GM18868 (cell line): Measurements from ENCODE around the gene CACNA2D4.
"Not testable (repeated sequence)": the region's sequence is repeated elsewhere in the genome, so short reads cannot be mapped to it uniquely, and the experiment has no call there.

Experiments used
- ATAC-seq: cut with Tn5 transposase; IDR thresholded peaks from one replicate; pipeline ENCODE4 v1.9.1; 2021; ENCODE audit warnings: mild to moderate bottlenecking, moderate library complexity; ENCODE audit not compliant: unreplicated experiment

The CACNA2D4 gene

GRCh38 chr12:1820896-1821291, 97.6 kb downstream of the CACNA2D4 start:
- ATAC-seq: no peak

GRCh38 chr12:1820191-1820895, 98.1 kb downstream of the CACNA2D4 start, which contains the start of gene LRTM2:
Gene LRTM2, plus strand, starts transcription at chr12:1820565. Its CDS starts 7,584 bp downstream, at chr12:1828149.
- ATAC-seq: no peak

- ATAC-seq: no peak
These were observed 98.9 kb downstream of the CACNA2D4 start for GRCh38 chr12:1819571-1819970.

GRCh38 chr12:1819050-1819449, 99.4 kb downstream of the CACNA2D4 start:
- ATAC-seq: no peak

- ATAC-seq: not testable (repeated sequence)
These were observed 100.5 kb downstream of the CACNA2D4 start for GRCh38 chr12:1817928-1818327.

GRCh38 chr12:1816730-1817348, 101.6 kb downstream of the CACNA2D4 start:
- ATAC-seq: no peak

GRCh38 chr12:1815814-1816729, 102.4 kb downstream of the CACNA2D4 start:
- ATAC-seq: no peak

GRCh38 chr12:1815108-1815507, 103.3 kb downstream of the CACNA2D4 start:
- ATAC-seq: no peak

- ATAC-seq: no peak
These were observed 104.2 kb downstream of the CACNA2D4 start for GRCh38 chr12:1814266-1814665.

- ATAC-seq: no peak
These were observed 105.7 kb downstream of the CACNA2D4 start for GRCh38 chr12:1812650-1813302.

- no peak for ATAC-seq
These were observed 106.5 kb downstream of the CACNA2D4 start for GRCh38 chr12:1811948-1812291.

GRCh38 chr12:1811281-1811947, 107.0 kb downstream of the CACNA2D4 start:
- no peak for ATAC-seq

GRCh38 chr12:1810931-1811280, 107.5 kb downstream of the CACNA2D4 start:
- no peak for ATAC-seq

GRCh38 chr12:1810201-1810930, 108.1 kb downstream of the CACNA2D4 start:
- no peak for ATAC-seq

- no peak for ATAC-seq
These were observed 108.8 kb downstream of the CACNA2D4 start for GRCh38 chr12:1809591-1810190.

- no peak for ATAC-seq
These were observed 109.5 kb downstream of the CACNA2D4 start for GRCh38 chr12:1808798-1809480.

GRCh38 chr12:1808036-1808797, 110.2 kb downstream of the CACNA2D4 start:
- ATAC-seq: no peak
